Right renal cortex interstitium (tissue), 3 donors: ENCODE measurements around the gene PRKAR1B. TPM values are rescaled to one million over a fixed set of nuclear protein-coding genes. Genes with fewer than 3 reads are reported as not detected.

Experiments
- DNase-seq, 3 donors: peaks; one replicate each; pipeline ENCODE4 v3.0.0-alpha.2; 2013; ENCODE audit warnings: low read depth in 3 of 3, low spot score in 2 of 3
- polyA plus RNA-seq, 3 donors: library from polyadenylated mRNA; unstranded; fragments of 120-200 nt; gene quantifications; one replicate each; pipeline ENCODE4 v1.2.1, GENCODE V29; 2013; ENCODE audit not compliant: insufficient read length in 3 of 3

The PRKAR1B gene
- polyA plus RNA-seq, 3 donors, result 34.9 to 40.7 (median 38.4) TPM

DNA sequence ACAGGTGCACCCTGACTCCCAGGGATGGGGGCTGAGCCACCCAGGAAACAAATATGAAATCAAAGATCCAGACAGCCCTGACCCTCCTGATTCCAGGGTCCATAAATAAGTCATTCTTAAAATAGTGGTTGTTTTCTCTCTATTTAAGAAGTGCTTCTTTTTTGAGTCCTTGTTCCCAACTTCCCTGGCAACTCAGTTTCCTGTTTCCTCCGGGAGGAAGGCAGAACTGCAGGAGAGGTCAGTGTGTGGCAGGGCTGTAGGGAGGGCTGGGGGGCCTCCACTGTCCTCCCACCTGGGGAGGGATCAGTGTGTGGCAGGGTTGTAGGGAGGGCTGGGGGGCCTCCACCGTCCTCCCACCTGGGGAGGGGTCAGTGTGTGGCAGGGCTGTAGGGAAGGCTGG, 118.7 kb downstream of the PRKAR1B start:
- DNase-seq, result no peak

DNA sequence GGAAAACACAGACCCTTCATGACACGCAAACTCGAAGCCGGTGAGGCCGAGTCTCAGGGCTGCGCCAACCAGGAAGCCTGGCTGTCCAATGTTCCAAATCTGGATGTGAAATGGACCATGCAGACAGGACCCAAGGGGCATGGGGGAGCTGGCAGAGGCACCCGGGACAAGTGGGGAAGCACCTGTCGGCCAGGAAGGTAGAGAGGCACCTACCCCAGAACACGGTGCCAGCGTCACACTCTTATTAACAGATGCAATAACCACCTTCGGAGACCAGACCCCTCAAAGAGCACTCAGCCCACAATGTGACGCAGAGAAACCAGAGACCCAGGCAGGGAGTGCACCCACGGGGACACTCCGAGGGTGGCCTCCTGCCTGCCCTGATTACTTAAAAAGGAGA, 119.1 kb downstream of the PRKAR1B start:
- no peak for DNase-seq

DNA sequence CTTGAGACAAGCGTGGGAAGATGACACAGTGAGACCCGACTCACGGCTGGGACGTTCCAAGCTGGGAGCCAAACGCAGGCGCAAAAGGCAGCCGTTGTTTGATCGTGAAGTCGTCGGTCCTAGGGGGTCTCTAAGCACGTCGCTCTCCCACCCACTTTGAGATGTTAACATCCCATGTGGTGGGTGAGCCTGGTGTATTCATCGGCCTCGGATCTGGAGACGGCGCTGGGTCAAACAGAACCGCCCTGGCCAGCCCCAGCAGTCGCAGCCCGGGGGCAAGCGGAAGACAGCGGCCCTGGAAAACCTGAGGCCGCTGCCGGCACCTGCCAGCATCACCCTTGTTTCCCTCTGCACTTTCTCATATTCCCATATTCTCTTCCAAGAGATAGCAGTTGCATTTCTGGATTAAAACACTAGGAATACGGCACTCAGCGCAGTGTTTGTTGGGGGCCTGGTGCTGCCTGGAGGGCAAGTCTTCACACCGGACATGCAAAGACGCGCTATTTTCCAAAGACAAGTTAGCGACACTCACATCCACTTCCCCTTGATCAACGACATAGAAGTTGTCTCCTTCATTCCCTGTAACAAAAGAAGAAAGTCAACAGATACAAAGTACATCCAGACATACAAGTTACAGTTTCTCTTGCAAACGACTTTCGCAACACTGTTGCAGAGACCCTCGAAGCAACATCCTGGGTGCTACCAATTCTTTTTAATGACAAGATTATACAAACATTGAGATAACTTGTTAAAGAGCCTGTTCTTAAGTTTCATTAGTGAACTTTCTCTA, 121.2 kb downstream of the PRKAR1B start:
- no peak for DNase-seq

DNA sequence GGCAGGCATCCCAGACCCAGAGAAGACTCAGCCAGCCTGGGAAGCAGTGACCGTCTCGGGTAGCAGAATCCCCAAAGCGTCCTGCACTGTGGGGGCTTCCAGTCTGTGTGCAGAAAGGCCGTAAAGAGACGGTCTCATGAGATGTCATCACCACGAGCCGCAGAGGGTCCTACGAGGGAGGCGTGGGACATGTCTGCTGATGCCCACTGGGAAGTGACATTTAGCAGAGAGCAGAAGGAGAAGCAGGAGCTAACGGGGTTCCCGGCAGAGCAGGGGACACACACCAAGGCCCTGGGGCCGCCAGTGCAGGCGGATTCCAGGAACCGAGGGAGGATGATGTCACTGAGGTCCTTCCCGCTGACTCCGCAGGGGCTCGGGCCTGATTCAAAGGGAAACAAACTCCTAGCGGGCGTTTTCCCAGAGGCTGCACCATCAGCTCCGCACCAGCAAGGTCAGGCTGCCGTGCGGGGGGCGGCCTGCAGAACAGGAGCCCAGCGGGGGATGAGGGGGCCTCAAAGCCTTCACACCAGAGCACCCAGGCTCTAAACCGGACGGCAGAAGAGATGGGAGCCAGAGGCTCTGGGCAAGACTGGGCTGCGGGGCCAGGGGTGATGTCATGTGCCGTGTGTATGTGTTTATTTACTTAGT, 122.1 kb downstream of the PRKAR1B start:
- DNase-seq, result no peak

DNA sequence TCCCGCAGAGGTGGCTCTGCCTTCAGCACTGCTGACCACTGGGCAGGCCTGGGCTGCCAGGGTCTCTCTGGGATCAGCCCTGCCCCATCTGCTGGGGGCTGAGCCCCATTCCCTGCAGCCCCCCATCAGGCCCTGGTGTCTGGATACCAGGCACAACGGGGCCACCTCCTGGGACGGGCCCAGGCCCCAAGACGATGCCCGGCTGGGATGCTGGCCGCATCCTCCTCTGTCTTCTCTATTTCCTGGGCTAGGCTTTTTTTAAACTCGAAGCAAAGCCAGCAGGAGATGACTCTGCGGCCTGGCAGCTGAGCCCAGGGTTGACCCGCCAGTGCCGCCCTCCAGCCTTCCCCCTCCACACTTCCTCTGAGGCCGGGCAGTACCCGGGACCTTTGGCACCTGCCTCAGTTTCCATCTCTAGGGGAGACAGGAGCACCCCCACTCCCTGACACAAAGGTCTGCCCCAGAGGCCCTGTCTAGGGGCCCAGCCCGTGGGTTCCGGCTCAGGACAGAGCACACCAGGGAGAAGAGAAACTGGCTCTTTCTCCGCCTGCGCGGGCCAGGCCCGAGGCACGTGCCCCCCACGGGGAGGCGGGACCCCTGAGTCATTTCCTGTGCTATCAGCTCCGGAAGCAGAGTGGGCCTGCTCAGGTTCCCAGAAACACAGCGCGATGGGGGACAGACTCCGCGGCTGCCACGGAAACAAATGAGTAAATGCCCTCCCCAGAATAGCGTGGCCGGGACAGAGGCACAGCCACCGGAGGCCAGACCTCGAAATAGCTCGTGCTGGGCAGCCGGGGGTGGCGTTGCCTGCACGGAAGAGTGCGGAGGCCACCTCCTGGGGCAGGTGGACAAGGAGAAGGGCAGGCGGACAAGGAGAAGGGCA, 122.8 kb downstream of the PRKAR1B start:
- no peak for DNase-seq

DNA sequence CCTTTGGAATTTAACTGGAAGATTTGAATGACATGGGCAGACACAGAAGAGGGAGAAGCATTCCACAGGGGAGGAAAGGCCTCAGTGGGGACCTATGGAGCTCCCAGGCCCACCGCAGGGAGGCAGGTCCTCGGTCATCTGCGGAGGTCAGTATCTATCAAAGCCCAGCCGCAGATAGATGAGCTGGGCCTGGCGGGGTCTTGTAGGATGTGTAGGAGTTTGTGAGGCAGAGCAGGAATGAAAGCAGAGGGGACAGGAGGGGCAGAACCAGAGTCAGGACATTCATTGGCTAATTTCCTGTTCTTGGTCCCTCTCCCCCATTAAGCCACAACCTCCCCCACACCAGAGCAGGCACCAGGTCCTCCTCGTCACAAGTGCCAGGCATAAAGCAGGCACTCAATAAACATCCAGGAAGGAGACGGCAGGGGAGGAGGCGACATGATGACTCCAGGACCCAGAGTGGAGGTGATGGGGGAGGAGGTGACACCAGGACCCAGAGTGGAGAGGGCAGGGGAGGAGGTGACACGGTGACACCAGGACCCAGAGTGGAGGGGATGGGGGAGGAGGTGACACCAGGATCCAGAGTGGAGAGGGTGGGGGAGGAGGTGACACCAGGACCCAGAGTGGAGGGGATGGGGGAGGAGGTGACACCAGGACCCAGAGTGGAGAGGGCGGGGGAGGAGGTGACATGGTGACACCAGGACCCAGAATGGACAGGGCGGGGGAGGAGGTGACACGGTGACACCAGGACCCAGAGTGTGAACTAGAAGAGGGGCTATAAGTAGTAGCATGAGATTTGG, 123.7 kb downstream of the PRKAR1B start:
- DNase-seq, result no peak

DNA sequence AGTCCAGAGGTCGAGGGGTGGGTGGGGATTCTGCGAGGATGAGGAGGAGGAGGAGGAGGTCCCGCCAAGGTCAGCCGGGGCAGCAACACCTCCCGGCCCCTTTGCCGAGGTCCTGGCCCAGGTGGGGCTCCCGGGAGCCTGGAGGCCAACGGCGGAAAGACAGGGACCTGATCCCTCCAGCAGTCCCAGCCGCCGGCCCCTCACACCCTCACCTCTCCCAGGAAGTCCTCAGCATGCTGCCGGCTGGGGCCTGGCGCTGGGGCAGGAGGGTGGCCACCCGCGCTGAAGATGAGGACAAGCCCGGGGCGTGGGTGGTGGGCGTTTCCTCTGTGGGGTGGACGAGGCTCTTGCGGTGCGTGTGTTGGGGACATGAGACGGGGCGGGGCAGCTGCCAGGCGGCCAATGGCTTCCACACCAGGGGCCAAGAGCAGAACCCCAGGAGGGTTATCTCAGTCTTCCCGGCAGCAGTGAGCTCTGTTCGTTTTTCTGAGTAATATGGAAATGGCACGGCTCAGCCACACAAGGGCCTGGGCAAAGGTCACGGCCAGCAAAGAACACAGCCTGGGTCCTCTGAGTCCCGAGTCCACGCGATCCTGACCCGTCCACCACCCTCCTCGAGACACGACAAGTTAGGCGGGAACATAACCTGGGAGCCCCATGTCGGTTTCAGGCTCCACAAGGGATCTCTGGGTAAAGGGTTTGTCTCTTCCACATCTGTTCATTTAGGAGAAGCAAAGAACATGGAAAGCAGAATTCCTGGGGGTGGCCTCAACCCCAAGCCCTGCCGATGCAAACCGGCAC, 124.5 kb downstream of the PRKAR1B start:
- DNase-seq, result no peak

DNA sequence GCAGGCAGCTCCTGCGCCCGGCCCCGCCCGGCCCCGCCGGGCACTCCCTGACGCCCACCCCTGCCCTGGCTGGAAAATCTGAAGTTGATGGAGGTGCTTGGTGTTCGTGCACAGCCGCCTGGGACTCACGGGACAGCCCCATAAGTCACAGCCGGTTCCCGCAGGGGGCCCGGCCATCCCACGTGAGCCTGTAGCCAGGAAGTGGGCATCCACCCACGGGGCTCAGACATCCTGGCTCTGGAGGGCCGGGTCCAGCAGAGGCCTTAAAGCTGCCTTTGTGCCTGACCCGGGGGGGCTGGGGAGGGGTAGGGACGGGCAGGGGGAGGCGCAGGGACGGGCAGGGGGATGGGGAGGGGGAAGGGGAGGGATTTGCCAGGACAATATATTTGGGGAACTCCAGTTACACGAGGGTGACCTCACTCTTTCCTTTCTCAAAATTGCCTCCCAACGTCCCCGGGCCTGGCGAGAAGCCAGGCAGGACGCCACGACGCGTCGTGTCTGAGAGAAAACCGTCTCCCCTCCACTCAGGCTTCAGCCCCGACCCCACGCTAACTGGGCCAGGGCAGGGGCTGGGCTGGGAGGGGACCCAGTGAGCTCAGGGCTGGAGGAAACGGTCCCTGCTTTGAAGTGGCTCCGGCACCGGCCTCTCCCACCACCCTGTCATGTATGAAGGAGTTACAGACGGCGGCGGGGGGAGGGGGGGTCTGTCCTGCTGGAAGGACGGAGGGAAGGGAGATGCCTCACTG, 125.3 kb downstream of the PRKAR1B start:
- no peak for DNase-seq

DNA sequence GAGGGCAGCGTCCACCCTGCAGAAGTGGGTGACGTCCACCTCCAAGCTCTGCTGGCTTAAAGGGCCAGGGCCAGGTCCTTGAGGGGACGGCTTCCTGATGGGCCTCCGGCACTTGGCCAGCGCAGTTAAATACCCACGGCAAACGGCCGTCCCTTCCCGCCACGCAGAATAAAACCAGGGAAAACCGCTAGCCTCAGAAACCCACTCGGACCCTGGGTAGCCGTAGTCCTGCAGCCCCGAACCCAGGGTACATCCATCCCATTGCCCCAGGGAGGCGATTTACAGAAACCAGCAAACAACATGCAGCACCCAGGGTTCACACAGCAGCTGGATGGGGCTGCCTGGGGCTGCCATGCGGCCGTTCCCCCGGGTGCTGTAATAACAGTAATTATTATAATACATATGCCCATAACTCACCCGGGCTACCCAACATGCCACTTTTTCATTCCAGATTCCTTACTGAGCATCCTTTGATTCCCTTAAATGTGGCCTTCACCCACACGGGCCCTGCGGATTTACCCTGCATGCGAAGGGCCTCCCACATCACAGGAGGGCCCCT, 126.0 kb downstream of the PRKAR1B start:
- no peak for DNase-seq

DNA sequence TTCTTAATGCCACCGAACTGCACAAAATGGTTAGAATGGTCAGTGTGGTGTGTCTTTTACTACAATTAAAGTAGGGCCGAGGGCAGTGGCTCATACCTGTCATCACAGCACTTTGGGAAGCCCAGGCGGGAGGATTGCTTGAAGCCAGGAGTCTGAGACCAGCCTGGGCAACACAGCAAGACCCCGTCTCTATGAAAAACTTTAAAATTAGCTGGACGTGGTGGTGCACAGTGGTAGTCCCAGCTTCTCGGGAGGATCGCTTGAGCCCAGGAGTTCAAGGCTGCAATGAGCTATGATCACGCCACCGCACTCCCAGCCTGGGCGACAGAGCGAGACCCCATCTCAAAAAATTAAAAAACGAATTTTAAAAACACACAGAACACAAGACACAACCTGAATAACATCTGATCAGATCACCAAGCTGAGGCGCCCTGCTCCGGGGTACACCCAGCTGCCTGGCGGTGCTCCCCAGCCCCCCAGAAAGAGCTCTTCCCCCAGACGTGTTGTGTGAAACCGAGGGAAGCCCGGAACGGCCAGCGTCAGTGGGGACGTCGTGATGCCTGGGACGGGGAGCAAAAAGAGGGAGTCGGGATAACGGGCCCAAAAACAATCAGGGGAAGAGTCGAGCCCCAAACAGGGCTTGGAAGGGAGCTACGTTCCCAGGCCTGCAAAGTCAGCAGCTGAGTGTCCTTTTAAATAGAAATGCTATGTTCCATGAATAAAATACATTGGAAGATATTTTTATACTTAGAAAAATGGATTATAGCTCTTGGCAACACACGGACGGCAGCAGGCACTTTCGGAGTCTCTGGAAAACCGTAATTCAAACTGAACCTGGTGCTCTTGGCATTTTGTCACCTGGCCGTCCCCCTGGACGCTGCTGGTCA, 126.7 kb downstream of the PRKAR1B start:
- no peak for DNase-seq

DNA sequence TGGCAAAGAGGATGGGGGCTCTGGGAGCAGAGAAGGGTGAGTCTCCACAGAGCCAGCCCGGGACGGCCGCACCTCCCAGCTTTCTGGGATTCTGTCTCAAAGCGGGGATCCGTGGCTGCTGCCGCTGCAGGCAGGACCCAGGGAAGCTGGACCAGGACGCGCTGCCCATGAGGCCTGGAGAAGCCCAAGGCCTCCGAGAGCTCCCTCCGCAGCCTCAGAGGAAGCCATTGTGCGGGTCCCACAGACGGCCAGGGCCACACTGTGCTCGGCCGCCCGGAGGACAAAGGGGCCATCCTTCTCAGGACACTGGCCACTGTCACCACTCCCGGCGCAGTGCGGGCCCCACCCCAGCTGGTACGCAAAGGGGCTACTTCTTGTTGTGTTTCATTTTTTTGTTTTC, 128.2 kb downstream of the PRKAR1B start:
- no peak for DNase-seq

DNA sequence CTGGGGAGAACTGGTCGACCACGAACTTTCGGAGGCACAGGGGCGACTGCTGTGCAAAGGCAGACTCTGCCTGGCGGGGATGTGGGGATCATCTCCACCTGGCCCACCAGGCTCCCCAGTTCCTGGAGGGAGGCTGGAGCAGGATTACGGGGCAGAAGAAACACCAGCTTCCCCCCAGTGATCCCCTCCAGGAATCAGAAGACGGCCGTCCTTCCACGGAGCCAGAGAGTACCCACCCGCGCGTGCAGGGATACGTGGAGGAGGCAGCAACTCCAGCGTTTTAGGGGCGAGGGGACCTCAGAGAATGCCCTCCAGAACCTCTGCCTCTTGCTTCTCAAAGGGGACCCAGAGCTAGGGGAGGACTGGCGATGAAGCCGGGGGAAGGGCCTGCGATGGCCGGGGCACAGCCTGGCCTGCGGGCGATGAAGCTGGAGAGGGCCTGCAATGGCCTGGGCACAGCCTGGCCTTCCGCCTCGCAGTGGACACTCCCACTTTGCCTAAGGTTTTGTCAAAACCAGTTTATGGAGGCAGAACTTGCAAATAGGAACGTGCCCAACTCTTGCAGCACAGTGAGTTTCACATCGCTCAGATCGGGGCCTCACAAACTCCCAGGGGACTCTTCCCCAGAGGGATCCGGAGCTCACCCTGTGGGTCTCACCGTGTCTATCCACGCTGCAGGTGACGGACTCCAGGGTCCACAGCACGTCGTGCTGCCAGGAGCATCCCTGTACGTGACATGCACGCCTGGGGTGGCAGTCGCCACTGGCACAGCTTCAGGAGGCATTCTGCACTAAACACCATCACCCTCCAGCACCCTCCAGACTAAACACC, 129.5 kb downstream of the PRKAR1B start:
- no peak for DNase-seq

DNA sequence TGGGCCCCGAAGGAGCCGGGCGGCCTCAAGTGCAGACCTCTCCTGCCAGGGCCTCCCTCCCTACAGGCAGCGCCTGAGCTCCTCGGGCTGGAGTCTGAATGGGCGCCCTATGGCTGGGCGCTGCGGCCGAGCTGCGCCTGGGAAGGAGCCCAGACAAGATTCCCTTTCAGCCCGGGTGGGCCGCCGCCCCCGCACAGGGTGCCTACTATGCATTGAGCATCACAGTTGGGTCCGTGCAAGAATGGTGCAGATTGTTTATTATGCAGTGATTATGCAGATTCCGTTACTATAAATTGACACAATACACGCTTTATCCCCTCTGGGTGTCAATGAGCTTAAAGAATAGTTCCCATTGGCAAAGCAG, 130.3 kb downstream of the PRKAR1B start:
- DNase-seq, result no peak

DNA sequence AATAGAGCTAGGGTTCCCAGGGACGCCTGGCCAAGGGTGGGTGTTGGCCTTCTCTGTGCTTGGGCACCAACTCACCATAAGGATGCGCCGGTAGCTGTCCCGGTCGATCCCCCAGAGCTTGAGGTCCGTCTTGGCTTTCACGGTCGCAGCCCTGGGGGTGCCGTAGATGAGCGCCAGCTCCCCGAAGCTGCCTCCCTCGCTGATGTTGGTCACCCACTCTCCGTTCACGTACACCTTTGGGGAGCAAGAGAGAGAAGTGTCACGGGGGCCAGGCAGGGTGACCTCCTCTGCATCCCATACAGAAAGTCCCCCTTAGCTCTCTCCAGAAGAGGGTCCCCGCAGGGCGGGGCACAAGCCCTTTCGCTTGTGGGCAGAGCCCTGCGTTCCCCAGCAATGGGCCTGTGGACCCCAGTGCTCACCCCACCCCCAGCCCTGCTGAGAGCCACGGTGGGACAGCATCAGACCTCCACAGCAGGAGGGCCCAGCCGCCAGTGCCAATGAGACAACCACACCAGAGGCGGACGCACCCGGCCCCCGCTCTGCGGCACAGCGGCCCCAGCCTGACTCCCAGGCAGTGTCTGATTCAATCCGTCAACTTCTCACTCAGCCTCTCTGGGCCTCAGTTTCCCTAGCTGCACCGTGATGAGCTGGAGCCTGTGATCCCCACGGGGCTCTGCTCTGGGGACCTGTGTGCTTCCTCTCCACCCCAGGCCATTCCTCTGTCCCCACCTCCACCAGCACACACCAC, 130.8 kb downstream of the PRKAR1B start:
- no peak for DNase-seq

DNA sequence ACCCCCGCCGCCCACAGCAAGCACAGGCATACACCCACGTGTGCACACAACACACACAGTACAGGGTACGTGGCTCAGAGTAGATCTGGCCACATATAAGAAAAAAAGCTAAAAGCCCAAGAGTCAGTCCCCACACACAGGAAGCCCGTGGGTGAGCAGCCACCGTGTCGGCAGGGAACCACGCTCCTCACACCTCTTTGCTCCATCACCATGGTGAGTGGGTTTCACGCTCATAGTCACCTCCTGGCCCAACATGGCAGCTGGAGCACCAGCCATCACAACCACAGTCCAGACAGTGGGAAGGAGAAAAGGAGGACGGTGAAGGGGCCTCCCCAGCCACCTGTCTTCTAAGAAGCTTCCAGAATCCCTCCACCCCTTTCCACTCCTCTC, 131.5 kb downstream of the PRKAR1B start:
- no peak for DNase-seq

DNA sequence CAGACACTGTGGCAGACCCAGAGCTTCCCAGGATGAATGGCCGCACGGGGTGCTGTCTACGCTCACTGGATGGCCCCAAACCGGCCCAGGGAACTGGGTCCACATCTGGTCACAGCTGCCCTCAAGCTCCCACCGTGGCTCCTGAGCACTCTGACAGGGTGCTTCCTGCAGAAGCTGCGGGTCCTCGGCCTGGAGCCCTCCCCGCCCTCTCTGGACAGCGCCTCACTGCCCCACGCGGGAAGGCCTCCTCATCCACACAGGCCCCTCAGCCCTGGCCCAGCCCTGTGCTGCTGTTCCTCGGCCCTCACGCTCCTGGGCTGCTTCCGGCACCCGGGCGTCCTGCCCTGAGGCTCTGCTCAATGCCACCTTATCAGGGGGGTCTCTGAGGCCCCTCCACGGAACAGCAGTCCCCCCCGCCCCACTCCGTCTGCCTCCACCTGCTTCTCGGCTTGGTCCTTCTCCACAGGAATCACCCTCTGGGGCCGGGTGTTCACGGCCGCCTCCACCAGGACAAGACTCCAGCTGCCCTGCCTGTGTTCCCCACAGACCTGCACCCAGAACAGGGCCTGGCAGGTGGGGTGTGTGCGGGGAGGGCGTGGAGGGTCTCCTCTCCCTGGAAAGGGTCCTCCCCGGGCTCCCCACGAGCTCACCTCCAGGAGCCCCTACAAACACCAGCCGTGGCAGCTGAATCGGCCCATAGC, 132.0 kb downstream of the PRKAR1B start:
- no peak for DNase-seq
